ENCODE data around the gene CD200R1. TPM values are rescaled to one million over a fixed set of nuclear protein-coding genes. Genes with fewer than 3 reads are reported as not detected.

Gene CD200R1
- total and polyA plus RNA-seq, 2 experiments from 2014 or later: 0.18 to 0.28 TPM

DNA sequence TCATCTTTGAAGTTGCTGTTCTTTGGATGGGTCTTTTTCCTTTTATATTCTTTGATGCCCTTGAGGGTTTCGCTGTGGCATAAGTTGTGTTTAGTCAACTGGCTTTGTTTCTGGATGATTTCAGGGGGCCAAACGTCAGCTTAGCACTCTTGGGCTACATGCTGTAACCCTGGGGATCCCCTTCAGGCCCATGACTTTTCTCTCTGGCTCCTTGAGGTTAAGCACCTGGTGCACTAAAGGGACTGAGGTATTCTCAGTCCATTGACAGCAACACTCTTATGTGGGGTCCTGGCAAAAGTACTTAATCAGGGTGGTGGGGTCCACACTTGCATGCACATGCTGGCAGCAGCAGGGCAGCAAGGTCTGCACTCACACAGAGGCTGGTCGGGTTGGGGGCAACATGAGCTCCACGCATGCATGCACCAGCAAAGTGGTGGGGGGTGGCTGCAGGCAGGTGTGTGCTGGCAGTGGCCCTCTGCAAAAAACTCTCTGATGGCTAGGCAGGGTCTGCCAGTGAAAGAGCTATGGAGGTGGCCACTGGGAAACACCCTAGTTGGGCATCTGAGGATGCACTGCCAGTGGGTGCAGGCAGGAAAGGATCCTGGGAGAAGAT, 90.1 kb downstream of the CD200R1 start (continued):
- TF ChIP-seq, protein P1, sequence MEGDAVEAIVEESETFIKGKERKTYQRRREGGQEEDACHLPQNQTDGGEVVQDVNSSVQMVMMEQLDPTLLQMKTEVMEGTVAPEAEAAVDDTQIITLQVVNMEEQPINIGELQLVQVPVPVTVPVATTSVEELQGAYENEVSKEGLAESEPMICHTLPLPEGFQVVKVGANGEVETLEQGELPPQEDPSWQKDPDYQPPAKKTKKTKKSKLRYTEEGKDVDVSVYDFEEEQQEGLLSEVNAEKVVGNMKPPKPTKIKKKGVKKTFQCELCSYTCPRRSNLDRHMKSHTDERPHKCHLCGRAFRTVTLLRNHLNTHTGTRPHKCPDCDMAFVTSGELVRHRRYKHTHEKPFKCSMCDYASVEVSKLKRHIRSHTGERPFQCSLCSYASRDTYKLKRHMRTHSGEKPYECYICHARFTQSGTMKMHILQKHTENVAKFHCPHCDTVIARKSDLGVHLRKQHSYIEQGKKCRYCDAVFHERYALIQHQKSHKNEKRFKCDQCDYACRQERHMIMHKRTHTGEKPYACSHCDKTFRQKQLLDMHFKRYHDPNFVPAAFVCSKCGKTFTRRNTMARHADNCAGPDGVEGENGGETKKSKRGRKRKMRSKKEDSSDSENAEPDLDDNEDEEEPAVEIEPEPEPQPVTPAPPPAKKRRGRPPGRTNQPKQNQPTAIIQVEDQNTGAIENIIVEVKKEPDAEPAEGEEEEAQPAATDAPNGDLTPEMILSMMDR (conservative IDR thresholded peaks at IDR 0.05; ENCODE audit: low read depth in 2 of 2): no peak
- TF ChIP-seq ZNF114 (CRISPR knock-in tag; IDR thresholded peaks at IDR 0.05) (no peak), CREB1 (CRISPR knock-in tag; IDR thresholded peaks at IDR 0.05; ENCODE audit: low read depth) (no peak), EZH2phosphoT487 (IDR thresholded peaks at IDR 0.05; ENCODE audit: unreplicated experiment) (no peak), POLR2AphosphoS5 (IDR thresholded peaks at IDR 0.05; ENCODE audit: low read depth) (no peak), NANOG (IDR thresholded peaks at IDR 0.05; ENCODE audit: borderline replicate concordance) (no peak), EZH2 (IDR thresholded peaks at IDR 0.05; ENCODE audit: low read depth, unreplicated experiment) (no peak)
- TF ChIP-seq, protein P2, sequence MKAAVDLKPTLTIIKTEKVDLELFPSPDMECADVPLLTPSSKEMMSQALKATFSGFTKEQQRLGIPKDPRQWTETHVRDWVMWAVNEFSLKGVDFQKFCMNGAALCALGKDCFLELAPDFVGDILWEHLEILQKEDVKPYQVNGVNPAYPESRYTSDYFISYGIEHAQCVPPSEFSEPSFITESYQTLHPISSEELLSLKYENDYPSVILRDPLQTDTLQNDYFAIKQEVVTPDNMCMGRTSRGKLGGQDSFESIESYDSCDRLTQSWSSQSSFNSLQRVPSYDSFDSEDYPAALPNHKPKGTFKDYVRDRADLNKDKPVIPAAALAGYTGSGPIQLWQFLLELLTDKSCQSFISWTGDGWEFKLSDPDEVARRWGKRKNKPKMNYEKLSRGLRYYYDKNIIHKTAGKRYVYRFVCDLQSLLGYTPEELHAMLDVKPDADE (IDR thresholded peaks at IDR 0.05): no peak

DNA sequence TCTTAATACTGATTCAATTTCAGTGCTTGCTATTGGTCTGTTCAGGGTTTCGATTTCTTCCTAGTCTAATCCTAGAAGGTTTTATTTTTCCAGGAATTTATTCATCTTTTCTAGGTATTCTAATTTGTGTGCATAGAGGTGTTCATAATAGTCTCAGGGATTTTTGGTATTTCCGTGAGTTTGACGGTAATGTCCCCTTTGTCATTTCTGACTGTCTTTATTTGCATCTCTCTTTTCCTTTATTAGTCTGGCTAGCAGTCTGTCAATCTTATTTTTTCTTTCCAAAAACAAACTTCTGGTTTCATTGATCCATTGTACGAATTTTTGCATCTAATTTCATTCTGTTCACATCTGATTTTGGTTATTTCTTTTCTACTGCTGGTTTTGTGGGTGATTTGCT, 93.0 kb downstream of the CD200R1 start:
- Mint-ChIP-seq H3K36me3 (ENCODE audit: low read depth) (peaks cover 3% of the 10 kb centered on the region; the same call in 2 of the 3 replicates), H3K4me1 (no peaks in the 10 kb centered on the region; the same call in 2 of the 3 replicates), H3K4me3 (no peak overlapping the region), H3K27ac (no peak overlapping the region), H3K9me3 (no peaks in the 10 kb centered on the region; the same call in 2 of the 3 replicates), H3K27me3 (ENCODE audit: insufficient read depth, low read depth, poor library complexity) (no peaks in the 10 kb centered on the region)
- H3K27me3 ChIP-seq (ENCODE audit: insufficient read depth): no peaks in the 10 kb centered on the region
- H3K4me2 ChIP-seq: no peak overlapping the region
- no peaks in the 10 kb centered on the region for H3K79me2 ChIP-seq (replicated peaks; ENCODE audit: insufficient read depth)
- H3K4me3 ChIP-seq: no peak overlapping the region
- H3K36me3 ChIP-seq (ENCODE audit: insufficient read depth): no peaks in the 10 kb centered on the region
- DNase-seq (ENCODE audit: low spot score): no peak
- TF ChIP-seq CREB1 (CRISPR knock-in tag; IDR thresholded peaks at IDR 0.05; ENCODE audit: low read depth) (no peak), EZH2 (IDR thresholded peaks at IDR 0.05; ENCODE audit: low read depth, unreplicated experiment) (no peak), ZNF114 (CRISPR knock-in tag; IDR thresholded peaks at IDR 0.05) (no peak), EZH2phosphoT487 (IDR thresholded peaks at IDR 0.05; ENCODE audit: unreplicated experiment) (no peak), POLR2AphosphoS5 (IDR thresholded peaks at IDR 0.05; ENCODE audit: low read depth) (no peak)
- TF ChIP-seq, protein P3, sequence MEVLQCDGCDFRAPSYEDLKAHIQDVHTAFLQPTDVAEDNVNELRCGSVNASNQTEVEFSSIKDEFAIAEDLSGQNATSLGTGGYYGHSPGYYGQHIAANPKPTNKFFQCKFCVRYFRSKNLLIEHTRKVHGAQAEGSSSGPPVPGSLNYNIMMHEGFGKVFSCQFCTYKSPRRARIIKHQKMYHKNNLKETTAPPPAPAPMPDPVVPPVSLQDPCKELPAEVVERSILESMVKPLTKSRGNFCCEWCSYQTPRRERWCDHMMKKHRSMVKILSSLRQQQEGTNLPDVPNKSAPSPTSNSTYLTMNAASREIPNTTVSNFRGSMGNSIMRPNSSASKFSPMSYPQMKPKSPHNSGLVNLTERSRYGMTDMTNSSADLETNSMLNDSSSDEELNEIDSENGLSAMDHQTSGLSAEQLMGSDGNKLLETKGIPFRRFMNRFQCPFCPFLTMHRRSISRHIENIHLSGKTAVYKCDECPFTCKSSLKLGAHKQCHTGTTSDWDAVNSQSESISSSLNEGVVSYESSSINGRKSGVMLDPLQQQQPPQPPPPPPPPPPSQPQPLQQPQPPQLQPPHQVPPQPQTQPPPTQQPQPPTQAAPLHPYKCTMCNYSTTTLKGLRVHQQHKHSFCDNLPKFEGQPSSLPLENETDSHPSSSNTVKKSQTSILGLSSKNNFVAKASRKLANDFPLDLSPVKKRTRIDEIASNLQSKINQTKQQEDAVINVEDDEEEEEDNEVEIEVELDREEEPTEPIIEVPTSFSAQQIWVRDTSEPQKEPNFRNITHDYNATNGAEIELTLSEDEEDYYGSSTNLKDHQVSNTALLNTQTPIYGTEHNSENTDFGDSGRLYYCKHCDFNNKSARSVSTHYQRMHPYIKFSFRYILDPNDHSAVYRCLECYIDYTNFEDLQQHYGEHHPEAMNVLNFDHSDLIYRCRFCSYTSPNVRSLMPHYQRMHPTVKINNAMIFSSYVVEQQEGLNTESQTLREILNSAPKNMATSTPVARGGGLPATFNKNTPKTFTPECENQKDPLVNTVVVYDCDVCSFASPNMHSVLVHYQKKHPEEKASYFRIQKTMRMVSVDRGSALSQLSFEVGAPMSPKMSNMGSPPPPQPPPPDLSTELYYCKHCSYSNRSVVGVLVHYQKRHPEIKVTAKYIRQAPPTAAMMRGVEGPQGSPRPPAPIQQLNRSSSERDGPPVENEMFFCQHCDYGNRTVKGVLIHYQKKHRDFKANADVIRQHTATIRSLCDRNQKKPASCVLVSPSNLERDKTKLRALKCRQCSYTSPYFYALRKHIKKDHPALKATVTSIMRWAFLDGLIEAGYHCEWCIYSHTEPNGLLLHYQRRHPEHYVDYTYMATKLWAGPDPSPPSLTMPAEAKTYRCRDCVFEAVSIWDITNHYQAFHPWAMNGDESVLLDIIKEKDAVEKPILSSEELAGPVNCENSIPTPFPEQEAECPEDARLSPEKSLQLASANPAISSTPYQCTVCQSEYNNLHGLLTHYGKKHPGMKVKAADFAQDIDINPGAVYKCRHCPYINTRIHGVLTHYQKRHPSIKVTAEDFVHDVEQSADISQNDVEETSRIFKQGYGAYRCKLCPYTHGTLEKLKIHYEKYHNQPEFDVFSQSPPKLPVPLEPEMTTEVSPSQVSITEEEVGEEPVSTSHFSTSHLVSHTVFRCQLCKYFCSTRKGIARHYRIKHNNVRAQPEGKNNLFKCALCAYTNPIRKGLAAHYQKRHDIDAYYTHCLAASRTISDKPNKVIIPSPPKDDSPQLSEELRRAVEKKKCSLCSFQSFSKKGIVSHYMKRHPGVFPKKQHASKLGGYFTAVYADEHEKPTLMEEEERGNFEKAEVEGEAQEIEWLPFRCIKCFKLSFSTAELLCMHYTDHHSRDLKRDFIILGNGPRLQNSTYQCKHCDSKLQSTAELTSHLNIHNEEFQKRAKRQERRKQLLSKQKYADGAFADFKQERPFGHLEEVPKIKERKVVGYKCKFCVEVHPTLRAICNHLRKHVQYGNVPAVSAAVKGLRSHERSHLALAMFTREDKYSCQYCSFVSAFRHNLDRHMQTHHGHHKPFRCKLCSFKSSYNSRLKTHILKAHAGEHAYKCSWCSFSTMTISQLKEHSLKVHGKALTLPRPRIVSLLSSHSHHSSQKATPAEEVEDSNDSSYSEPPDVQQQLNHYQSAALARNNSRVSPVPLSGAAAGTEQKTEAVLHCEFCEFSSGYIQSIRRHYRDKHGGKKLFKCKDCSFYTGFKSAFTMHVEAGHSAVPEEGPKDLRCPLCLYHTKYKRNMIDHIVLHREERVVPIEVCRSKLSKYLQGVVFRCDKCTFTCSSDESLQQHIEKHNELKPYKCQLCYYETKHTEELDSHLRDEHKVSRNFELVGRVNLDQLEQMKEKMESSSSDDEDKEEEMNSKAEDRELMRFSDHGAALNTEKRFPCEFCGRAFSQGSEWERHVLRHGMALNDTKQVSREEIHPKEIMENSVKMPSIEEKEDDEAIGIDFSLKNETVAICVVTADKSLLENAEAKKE (CRISPR knock-in tag; IDR thresholded peaks at IDR 0.05): no peak
- TF ChIP-seq, protein P2 (IDR thresholded peaks at IDR 0.05): no peak
- TF ChIP-seq, protein P1 (conservative IDR thresholded peaks at IDR 0.05; ENCODE audit: low read depth in 2 of 2): no peak
- H3K4me1 ChIP-seq (ENCODE audit: insufficient read depth): peaks cover 8% of the 10 kb centered on the region; the same call in 1 of the 2 replicates
- H3K9me2 ChIP-seq (ENCODE audit: insufficient read depth): peaks cover 4% of the 10 kb centered on the region; the same call in 1 of the 2 replicates
- no peaks in the 10 kb centered on the region for H4K20me1 ChIP-seq (replicated peaks; ENCODE audit: insufficient read depth)
- H2AFZ ChIP-seq: peak overlapping the region; percentile 70; the same call in 1 of the 2 replicates
- H3F3A ChIP-seq (replicated peaks; ENCODE audit: low read depth): no peaks in the 10 kb centered on the region
- no peak for ATAC-seq
- no peak overlapping the region for H3K27ac ChIP-seq (ENCODE audit: low read depth)

Data from GM23338 (cell line).